NCI-H1694 treated with DMSO at 0.1 percent for 48 hours (cell line): ENCODE data around the gene PCNX2.

Source experiments
- DNase-seq: peaks from one replicate; lab custom pipeline; 2025; lab: John Stamatoyannopoulos, UW

Gene PCNX2

DNA sequence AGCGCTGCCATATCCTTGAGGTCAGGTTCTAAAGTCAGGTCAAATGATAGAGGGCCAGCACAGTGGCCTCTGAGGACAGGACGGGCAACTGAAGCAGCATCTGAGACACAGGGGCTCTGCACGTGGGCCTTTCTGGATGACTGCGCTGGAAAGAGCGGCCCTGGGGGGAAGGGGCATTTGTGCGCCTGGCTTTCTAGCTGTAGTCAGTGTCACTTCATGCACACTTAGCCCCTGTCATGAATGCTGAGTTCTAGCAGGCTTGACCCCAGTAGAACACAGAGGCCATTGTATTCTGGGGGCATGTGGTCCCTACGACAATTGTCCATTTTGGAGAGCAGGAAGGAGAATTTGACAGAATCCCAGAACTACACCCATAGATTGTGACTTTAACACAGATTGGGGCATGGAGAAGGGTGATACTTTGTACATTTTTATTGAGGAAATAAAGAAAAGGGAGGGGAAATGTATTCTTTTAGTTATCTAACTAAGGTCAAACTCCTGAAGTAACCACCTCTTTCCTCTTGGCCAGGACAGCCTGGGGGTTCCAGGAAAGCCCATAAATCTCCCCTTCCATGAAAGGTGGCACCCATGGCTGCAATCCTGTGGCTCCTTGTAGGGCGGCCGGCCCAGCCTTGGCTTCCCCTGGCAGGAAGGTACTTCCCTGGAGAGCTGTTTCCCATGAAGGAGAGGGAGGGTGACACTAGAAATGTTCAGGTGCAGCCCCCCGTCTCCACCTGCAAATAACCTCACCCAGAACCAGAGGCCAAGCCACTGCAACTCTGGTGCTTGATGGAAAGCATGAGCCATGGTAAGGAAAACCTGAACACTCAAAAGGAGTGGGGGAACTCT is 310.7 kb downstream of the PCNX2 start:
- no peak for DNase-seq

DNA sequence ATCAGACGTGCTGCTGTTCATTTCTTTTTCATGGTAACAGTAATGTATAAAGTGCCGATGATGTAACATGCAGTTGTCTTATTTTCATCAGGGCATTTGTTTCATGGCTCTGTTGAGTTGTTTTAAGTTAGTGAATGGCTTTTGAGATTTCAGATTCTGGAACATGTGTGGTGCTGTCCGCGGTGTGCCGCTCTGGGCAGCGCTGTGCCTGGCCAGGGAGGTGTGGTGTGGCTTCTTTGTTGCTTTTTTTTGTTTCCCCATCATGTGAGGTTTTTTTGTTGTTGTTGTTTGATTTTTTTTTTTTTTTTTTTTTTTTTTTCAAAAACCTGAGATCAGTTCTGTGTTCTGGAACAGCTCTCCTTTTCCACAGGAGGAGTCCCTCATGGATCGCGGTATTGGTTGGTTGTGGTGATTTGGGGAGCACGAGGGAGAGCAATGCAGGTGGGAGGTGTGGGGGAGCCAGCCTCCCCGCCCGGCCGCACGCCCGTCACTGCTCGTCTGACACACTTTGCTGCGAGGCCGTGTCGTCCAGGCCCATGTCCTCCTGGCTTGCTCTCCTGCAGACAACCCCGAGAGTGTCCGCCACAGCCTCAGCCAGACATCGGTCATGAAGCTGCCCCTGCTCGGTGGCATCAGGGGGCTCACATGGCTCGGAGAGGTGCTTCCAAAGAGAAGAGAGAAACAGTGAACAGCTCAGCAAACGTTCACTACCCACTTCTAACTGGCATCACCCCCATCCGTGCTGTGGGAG is 311.5 kb downstream of the PCNX2 start:
- DNase-seq = no peak

GRCh38 chr1:232983375-232983774 is 312.1 kb downstream of the PCNX2 start:
- DNase-seq = no peak

GRCh38 chr1:232982238-232982944 is 313.1 kb downstream of the PCNX2 start:
- no peak for DNase-seq

DNA sequence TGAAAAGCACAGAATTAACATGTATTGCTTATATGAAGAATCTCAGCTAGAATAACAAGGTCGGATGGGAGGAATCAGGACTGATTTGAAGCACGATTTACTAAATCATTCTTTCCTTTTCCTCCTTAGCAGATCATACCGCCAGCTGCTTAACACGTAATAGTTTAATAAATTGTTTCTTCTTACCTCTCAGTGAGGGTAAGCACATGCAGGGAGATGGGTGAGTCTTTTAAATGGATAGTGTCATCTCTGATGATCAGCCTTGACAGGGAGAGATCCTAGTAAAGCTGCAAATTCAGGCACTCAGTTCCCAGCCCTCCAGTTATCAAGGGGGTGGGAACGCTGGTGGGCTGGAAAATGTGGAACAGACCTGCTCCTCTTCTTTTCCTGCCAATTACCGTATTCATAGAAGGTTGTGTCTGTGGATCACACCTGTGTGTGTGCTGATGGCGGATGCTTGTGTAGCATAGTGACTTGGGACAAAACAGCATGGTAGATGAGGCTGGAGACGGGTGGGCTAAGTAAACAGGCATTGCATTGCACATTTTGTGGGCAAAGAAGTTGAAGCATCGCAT is 314.5 kb downstream of the PCNX2 start:
- DNase-seq = peak; percentile 21

- no peak for DNase-seq
These were observed 315.1 kb downstream of the PCNX2 start for GRCh38 chr1:232980355-232980978.

- DNase-seq = no peak
These were observed 316.0 kb downstream of the PCNX2 start for GRCh38 chr1:232979558-232979957.

- no peak for DNase-seq
These were observed 316.7 kb downstream of the PCNX2 start for GRCh38 chr1:232978815-232979214.

DNA sequence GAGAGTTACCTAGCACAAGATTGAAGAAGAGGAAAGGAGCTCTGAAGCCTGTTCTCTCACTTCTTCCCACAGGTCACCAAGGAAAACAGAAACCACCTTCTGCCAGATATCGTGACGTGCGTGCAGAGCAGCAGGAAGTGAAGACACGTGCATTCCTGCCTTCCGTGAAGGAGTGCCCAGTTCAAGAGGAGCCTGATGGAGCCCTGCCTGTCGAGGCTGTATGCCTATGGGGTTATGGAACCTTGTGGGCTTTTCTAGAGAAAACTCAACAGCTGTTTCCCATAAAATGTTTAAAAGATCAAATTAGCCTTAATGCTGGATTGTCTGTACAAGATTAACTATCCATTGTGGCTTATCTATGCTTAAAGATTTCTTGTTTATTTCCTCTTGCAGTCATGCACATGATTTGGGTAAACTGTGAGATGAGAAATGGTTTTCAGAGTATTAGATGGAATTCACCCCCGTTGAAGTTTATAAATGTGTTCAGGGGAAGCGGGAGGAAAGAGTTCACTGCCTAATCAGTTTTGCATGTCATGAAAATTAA is 317.4 kb downstream of the PCNX2 start:
- no peak for DNase-seq

GRCh38 chr1:232974971-232975370 is 320.6 kb downstream of the PCNX2 start:
- no peak for DNase-seq

- no peak for DNase-seq
These were observed 321.6 kb downstream of the PCNX2 start for GRCh38 chr1:232973652-232974611.

DNA sequence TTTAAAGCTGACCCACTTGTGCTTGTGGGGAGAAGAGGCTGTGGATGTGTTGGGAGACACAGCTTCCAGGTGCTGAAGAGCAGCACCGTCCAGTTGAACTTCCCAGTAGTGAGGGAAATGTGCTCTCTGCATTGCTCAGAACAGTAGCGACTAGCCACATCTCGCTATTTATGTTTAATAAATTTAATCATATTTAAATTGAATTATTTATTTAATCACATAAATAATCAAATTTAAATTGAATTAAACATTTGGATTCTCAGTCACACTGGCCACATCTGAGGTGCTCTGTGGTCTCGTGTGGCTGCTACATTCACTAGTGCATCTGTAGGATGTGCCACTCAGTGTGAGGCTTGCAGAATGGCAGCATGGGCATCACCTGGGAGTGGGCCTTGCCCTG is 325.0 kb downstream of the PCNX2 start:
- DNase-seq = no peak

DNA sequence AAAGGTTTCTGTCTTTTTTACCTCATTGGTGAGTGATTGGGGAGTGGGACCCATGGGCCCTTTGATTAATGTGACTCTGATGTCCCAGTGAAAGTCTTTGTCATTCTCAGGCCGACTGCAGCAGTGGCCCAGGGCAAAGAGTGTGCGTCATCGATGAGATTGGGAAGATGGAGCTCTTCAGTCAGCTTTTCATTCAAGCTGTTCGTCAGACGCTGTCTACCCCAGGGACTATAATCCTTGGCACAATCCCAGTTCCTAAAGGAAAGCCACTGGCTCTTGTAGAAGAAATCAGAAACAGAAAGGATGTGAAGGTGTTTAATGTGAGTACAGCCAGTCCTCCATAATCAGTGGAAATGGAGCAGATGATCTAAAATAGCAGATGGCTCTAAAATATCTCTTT is 325.7 kb downstream of the PCNX2 start:
- no peak for DNase-seq

DNA sequence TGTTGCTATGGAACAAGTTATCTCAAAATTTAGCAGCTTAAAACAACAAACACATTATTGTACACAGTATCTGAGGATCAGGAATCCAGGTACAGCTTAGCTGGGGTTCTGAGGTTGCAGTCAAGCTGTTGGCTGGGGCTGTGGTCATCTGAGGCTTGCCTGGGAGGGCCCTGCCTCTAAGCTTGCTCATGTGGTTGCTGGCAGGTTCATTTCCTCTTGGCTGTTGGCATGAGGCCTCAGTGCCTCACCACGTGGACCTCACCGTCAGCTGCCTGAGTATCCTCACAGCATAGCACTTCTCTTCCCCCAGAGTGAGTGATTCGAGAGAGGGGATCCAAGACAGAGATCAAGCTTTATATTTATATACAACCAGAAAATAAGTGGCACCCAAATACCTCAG is 326.6 kb downstream of the PCNX2 start:
- DNase-seq = no peak

DNA sequence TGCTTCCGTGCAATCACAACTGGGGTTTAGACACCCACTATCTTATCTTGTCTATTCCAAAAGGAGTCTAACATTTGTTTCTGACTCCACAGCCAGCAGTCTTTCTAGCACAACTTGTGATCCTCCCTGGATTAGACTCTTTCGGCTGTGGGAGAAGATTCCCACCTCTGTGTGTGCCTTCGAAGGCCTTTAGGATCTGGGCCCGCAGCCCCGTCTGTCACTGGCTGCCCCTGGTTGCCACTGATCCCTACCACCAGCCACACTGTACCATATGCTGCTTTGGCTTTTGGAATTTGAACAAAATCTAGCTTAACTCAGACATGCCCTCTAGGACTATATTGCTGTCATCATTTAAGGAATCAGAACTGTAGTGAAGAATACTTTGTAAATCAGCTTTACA is 327.1 kb downstream of the PCNX2 start:
- no peak for DNase-seq

- DNase-seq = no peak
These were observed 328.9 kb downstream of the PCNX2 start for GRCh38 chr1:232966663-232967062.

GRCh38 chr1:232965912-232966217 is 329.7 kb downstream of the PCNX2 start:
- no peak for DNase-seq

- DNase-seq = no peak
These were observed 330.2 kb downstream of the PCNX2 start for GRCh38 chr1:232965124-232965911.

DNA sequence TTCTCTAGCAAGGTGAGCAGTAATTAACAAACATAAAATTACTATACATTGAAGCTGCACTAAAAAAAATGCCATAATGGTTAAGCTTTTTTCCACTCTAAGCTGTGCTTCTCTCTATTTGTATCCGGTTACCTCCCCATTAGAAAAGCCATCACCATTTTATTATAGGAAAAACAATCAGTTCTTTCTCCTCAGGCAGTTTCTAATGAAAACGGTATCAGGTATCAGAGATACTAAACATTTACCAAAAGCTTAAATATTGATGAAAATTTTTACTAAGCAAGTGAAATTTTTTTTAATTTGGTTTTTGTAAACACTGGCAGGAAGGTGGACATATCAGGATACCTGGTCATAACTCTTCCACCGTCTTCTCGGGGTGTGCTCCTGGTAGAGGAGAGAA is 330.9 kb downstream of the PCNX2 start:
- DNase-seq = no peak
